Activated CD4-positive, alpha-beta memory T cell treated with anti-CD3 and anti-CD28 coated beads, Interleukin-2, amount 10 ng/mL, durations not matched to agents 7 days and 5 days (primary cell): ENCODE results near the gene CD164L2. TPM values are rescaled to one million over a fixed set of nuclear protein-coding genes. Genes with fewer than 3 reads are reported as not detected.

Experiments
- CTCF ChIA-PET: fragments of 350-600 bp; sonication (Branson Sonifier 250); formaldehyde crosslinking; loops from one replicate; lab custom pipeline; 2021; ENCODE audit warnings: antibody characterized with exemption, inconsistent platforms; lab: Charles Lee
- POLR2A ChIA-PET: fragments of 350-600 bp; sonication (Branson Sonifier 250); formaldehyde crosslinking; loops from one replicate; lab custom pipeline; 2021; ENCODE audit warnings: antibody characterized with exemption; lab: Charles Lee
- DNase-seq: peaks from one replicate; pipeline ENCODE4 v3.0.0-alpha.2; 2020
- H3K27ac Mint-ChIP-seq: one replicate; pipeline ENCODE4 v1.8.0; 2021; ENCODE audit warnings: mild to moderate bottlenecking, mixed read lengths
- H3K27me3 Mint-ChIP-seq: one replicate; pipeline ENCODE4 v1.8.0; 2021; ENCODE audit warnings: mixed read lengths
- H3K36me3 Mint-ChIP-seq: one replicate; pipeline ENCODE4 v1.8.0; 2021; ENCODE audit warnings: low read depth, mixed read lengths
- H3K4me1 Mint-ChIP-seq: one replicate; pipeline ENCODE4 v1.8.0; 2021; ENCODE audit warnings: mixed read lengths
- H3K4me3 Mint-ChIP-seq: one replicate; pipeline ENCODE4 v1.8.0; 2021; ENCODE audit warnings: mild to moderate bottlenecking, mixed read lengths
- H3K9me3 Mint-ChIP-seq: one replicate; pipeline ENCODE4 v1.8.0; 2021; ENCODE audit warnings: mixed read lengths
- total RNA-seq, 2 experiments: library from RNA; stranded (reverse); gene quantifications; one replicate each; pipeline ENCODE4 v1.2.3, GENCODE V29; 2021

The CD164L2 gene
- total RNA-seq, 2 experiments from 2014 or later, result not detected

- POLR2A ChIA-PET, result interaction anchor here (1.7 kb wide), 1 partner anchor 9 kb away, joined by 7 read pairs; no protein-coding TSS in a partner anchor
Measured at GRCh38 chr1:27348861-27349783, 34.0 kb downstream of the CD164L2 start.

GRCh38 chr1:27346991-27347624, 36.0 kb downstream of the CD164L2 start:
- no peaks in the 10 kb centered on the region for H3K27me3 Mint-ChIP-seq
- no peaks in the 10 kb centered on the region for H3K9me3 Mint-ChIP-seq
- POLR2A ChIA-PET, result interaction anchor here (1.0 to 2.9 kb wide), 3 partner anchors 9 to 19 kb away, joined by 3 to 10 read pairs (median 4); partner anchors contain the start of gene MAP3K6
- H3K36me3 Mint-ChIP-seq, result peaks cover 45% of the 10 kb centered on the region
- H3K4me3 Mint-ChIP-seq, result no peak overlapping the region
- no peak overlapping the region for H3K27ac Mint-ChIP-seq
- CTCF ChIA-PET, result interaction anchor here (1.1 kb wide), 1 partner anchor 10 kb away, joined by 6 read pairs; no protein-coding TSS in a partner anchor
- peaks cover 30% of the 10 kb centered on the region for H3K4me1 Mint-ChIP-seq
- DNase-seq, result no peak

More at GRCh38 chr1:27348861-27349783, 34.0 kb downstream of the CD164L2 start:
- DNase-seq, result peak; percentile 32
- Mint-ChIP-seq H3K4me1 (peaks cover 24% of the 10 kb centered on the region), H3K36me3 (peaks cover 34% of the 10 kb centered on the region), H3K4me3 (peak overlapping the region; percentile 44), H3K27ac (no peak overlapping the region), H3K27me3 (no peaks in the 10 kb centered on the region), H3K9me3 (no peaks in the 10 kb centered on the region)
- CTCF ChIA-PET, result interaction anchor here (0.7 to 1.5 kb wide), 5 partner anchors 8 to 53 kb away, joined by 3 to 9 read pairs (median 3); no protein-coding TSS in a partner anchor

- Mint-ChIP-seq H3K9me3 (no peaks in the 10 kb centered on the region), H3K27ac (no peak overlapping the region)
Measured at GRCh38 chr1:27346357-27346756, 36.8 kb downstream of the CD164L2 start.

GRCh38 chr1:27345272-27345671, 37.9 kb downstream of the CD164L2 start:
- ChIA-PET CTCF (interaction anchor here (1.1 to 5.4 kb wide), 3 partner anchors 10 to 13 kb away, joined by 4 to 45 read pairs (median 36); no protein-coding TSS in a partner anchor), POLR2A (interaction anchor here (0.8 to 5.6 kb wide), 3 partner anchors 10 to 28 kb away, joined by 5 to 93 read pairs (median 10); partner anchors contain the start of gene MAP3K6)
- Mint-ChIP-seq H3K4me1 (peaks cover 43% of the 10 kb centered on the region), H3K4me3 (peak overlapping the region; percentile 63), H3K27me3 (no peaks in the 10 kb centered on the region), H3K36me3 (peaks cover 39% of the 10 kb centered on the region), H3K27ac (peak overlapping the region; percentile 68), H3K9me3 (no peaks in the 10 kb centered on the region)
- no peak for DNase-seq

More at GRCh38 chr1:27346357-27346756, 36.8 kb downstream of the CD164L2 start:
- H3K27me3 Mint-ChIP-seq, result no peaks in the 10 kb centered on the region
- no peak for DNase-seq
- ChIA-PET POLR2A (interaction anchor here (1.0 to 5.6 kb wide), 4 partner anchors 8 to 20 kb away, joined by 3 to 93 read pairs (median 7); partner anchors contain the start of gene MAP3K6), CTCF (interaction anchor here (1.1 to 5.4 kb wide), 3 partner anchors 11 to 14 kb away, joined by 6 to 45 read pairs (median 36); no protein-coding TSS in a partner anchor)
- peaks cover 35% of the 10 kb centered on the region for H3K4me1 Mint-ChIP-seq
- no peak overlapping the region for H3K4me3 Mint-ChIP-seq
- H3K36me3 Mint-ChIP-seq, result peaks cover 42% of the 10 kb centered on the region

GRCh38 chr1:27343639-27344025, 39.5 kb downstream of the CD164L2 start:
- peak overlapping the region; percentile 93 for H3K4me3 Mint-ChIP-seq
- ChIA-PET POLR2A (interaction anchor here (1.1 to 5.6 kb wide), 6 partner anchors 9 to 52 kb away, joined by 3 to 93 read pairs (median 16); partner anchors contain the start of genes MAP3K6 and TMEM222), CTCF (interaction anchor here (1.0 to 5.4 kb wide), 6 partner anchors 11 to 319 kb away, joined by 3 to 45 read pairs (median 6); partner anchors contain the start of gene MAP3K6)
- H3K27me3 Mint-ChIP-seq, result no peaks in the 10 kb centered on the region
- no peaks in the 10 kb centered on the region for H3K9me3 Mint-ChIP-seq
- H3K36me3 Mint-ChIP-seq, result peaks cover 37% of the 10 kb centered on the region
- peak overlapping the region; percentile 95 for H3K27ac Mint-ChIP-seq
- DNase-seq, result no peak
- peaks cover 53% of the 10 kb centered on the region for H3K4me1 Mint-ChIP-seq

GRCh38 chr1:27342778-27343638, 40.1 kb downstream of the CD164L2 start:
- H3K4me1 Mint-ChIP-seq, result peaks cover 53% of the 10 kb centered on the region
- peak overlapping the region; percentile 93 for H3K4me3 Mint-ChIP-seq
- H3K36me3 Mint-ChIP-seq, result peaks cover 35% of the 10 kb centered on the region
- POLR2A ChIA-PET, result interaction anchor here (1.1 to 5.6 kb wide), 10 partner anchors 8 to 383 kb away, joined by 3 to 93 read pairs (median 5); partner anchors contain the start of genes FAM76A, MAP3K6, TMEM222 and WASF2
- peak; percentile 85 for DNase-seq
- no peaks in the 10 kb centered on the region for H3K27me3 Mint-ChIP-seq
- CTCF ChIA-PET, result interaction anchor here (1.0 to 5.4 kb wide), 6 partner anchors 10 to 320 kb away, joined by 3 to 45 read pairs (median 6); partner anchors contain the start of gene MAP3K6
- H3K27ac Mint-ChIP-seq, result peak overlapping the region; percentile 95
- no peaks in the 10 kb centered on the region for H3K9me3 Mint-ChIP-seq

- H3K27ac Mint-ChIP-seq, result peak overlapping the region; percentile 95
- peak overlapping the region; percentile 93 for H3K4me3 Mint-ChIP-seq
- H3K27me3 Mint-ChIP-seq, result no peaks in the 10 kb centered on the region
- peak; percentile 58 for DNase-seq
- H3K9me3 Mint-ChIP-seq, result no peaks in the 10 kb centered on the region
- POLR2A ChIA-PET, result interaction anchor here (0.9 to 5.6 kb wide), 12 partner anchors 10 to 383 kb away, joined by 3 to 93 read pairs (median 4); partner anchors contain the start of genes FAM76A, MAP3K6, TMEM222 and WASF2
- peaks cover 31% of the 10 kb centered on the region for H3K36me3 Mint-ChIP-seq
- peaks cover 50% of the 10 kb centered on the region for H3K4me1 Mint-ChIP-seq
- CTCF ChIA-PET, result interaction anchor here (0.9 to 5.4 kb wide), 9 partner anchors 10 to 52 kb away, joined by 3 to 45 read pairs (median 5); partner anchors contain the start of gene MAP3K6
Measured at GRCh38 chr1:27342391-27342777, 40.7 kb downstream of the CD164L2 start.

- Mint-ChIP-seq H3K4me1 (peaks cover 46% of the 10 kb centered on the region), H3K36me3 (peaks cover 28% of the 10 kb centered on the region), H3K27me3 (no peaks in the 10 kb centered on the region), H3K9me3 (no peaks in the 10 kb centered on the region), H3K27ac (peak within 1 kb of the TSS; percentile 95), H3K4me3 (peak within 1 kb of the TSS; percentile 93)
- CTCF ChIA-PET, result interaction anchor here (0.9 to 5.4 kb wide), 8 partner anchors 9 to 53 kb away, joined by 3 to 45 read pairs (median 5); partner anchors contain the start of gene MAP3K6
- peak; percentile 79 for DNase-seq
- POLR2A ChIA-PET, result interaction anchor here (0.9 to 5.6 kb wide), 11 partner anchors 10 to 384 kb away, joined by 3 to 93 read pairs (median 4); partner anchors contain the start of genes FAM76A, MAP3K6, TMEM222 and WASF2
Measured at GRCh38 chr1:27341525-27342252, 41.4 kb downstream of the CD164L2 start, which contains the start of gene SYTL1. Gene SYTL1, plus strand, starts transcription at chr1:27342022. Its CDS starts 3,313 bp downstream, at chr1:27345335.

- ChIA-PET CTCF (interaction anchor here (0.5 kb wide), 1 partner anchor 15 kb away, joined by 3 read pairs; no protein-coding TSS in a partner anchor), POLR2A (interaction anchor here (0.9 kb wide), 1 partner anchor 17 kb away, joined by 3 read pairs; no protein-coding TSS in a partner anchor)
- H3K4me3 Mint-ChIP-seq, result no peak overlapping the region
- DNase-seq, result no peak
- no peaks in the 10 kb centered on the region for H3K9me3 Mint-ChIP-seq
- peaks cover 35% of the 10 kb centered on the region for H3K36me3 Mint-ChIP-seq
- no peak overlapping the region for H3K27ac Mint-ChIP-seq
- H3K4me1 Mint-ChIP-seq, result peaks cover 35% of the 10 kb centered on the region
- H3K27me3 Mint-ChIP-seq, result no peaks in the 10 kb centered on the region
Measured at GRCh38 chr1:27339213-27339612, 43.9 kb downstream of the CD164L2 start.

GRCh38 chr1:27338751-27339150, 44.4 kb downstream of the CD164L2 start:
- Mint-ChIP-seq H3K9me3 (no peaks in the 10 kb centered on the region), H3K4me3 (no peak overlapping the region), H3K4me1 (peaks cover 32% of the 10 kb centered on the region), H3K27ac (no peak overlapping the region), H3K36me3 (peaks cover 40% of the 10 kb centered on the region), H3K27me3 (no peaks in the 10 kb centered on the region)
- no peak for DNase-seq
- POLR2A ChIA-PET, result interaction anchor here (0.9 kb wide), 1 partner anchor 18 kb away, joined by 3 read pairs; no protein-coding TSS in a partner anchor
- CTCF ChIA-PET, result interaction anchor here (0.5 kb wide), 1 partner anchor 15 kb away, joined by 3 read pairs; no protein-coding TSS in a partner anchor
